Measurements from ENCODE around the gene RCN1. TPM values are rescaled to one million over a fixed set of nuclear protein-coding genes. Genes with fewer than 3 reads are reported as not detected.

RCN1 gene
- total RNA-seq, 4 donors from 2014 or later = 14.7 to 27.0 (median 18.1) TPM

DNA sequence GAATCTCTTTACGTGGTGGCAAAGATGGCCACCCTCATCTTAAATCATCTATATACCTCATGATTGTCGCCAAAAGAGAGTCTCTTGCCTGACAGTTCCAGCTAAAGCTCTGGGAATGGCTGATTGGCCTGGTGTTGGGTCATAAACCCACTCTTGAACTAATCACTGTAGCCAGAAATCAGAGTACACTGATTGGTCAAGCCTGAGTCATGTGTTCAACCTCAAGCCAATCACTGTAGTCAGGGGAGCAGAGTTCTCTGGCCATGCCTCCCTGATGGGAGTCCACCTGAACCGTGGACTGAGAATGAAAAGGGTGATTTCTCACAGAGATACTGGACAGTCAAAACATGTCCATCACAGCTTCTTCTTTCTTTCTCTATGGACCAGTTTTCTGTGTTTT, 45.8 kb downstream of the RCN1 start:
- Histone ChIP-seq H3K4me1 (no peaks in the 10 kb centered on the region), H3K4me3 (no peak overlapping the region), H3K27ac (no peak overlapping the region), H3K27me3 (no peaks in the 10 kb centered on the region), H3K9me3 (no peaks in the 10 kb centered on the region), H3K36me3 (no peaks in the 10 kb centered on the region)
- ATAC-seq = no peak
- DNase-seq = no peak
- in situ Hi-C loops (cut with MboI; ENCODE audit: low sequenced_read_pairs in 4 of 4) (no loop called here), intact Hi-C loops (cut with DNase I; ENCODE audit: low total_unique reads) (no loop called here)
- TF ChIP-seq, protein P1, sequence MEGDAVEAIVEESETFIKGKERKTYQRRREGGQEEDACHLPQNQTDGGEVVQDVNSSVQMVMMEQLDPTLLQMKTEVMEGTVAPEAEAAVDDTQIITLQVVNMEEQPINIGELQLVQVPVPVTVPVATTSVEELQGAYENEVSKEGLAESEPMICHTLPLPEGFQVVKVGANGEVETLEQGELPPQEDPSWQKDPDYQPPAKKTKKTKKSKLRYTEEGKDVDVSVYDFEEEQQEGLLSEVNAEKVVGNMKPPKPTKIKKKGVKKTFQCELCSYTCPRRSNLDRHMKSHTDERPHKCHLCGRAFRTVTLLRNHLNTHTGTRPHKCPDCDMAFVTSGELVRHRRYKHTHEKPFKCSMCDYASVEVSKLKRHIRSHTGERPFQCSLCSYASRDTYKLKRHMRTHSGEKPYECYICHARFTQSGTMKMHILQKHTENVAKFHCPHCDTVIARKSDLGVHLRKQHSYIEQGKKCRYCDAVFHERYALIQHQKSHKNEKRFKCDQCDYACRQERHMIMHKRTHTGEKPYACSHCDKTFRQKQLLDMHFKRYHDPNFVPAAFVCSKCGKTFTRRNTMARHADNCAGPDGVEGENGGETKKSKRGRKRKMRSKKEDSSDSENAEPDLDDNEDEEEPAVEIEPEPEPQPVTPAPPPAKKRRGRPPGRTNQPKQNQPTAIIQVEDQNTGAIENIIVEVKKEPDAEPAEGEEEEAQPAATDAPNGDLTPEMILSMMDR (IDR thresholded peaks at IDR 0.05 in 4 of 5, conservative IDR thresholded peaks at IDR 0.05 in 1 of 5) = no peak
- TF ChIP-seq POLR2A (IDR thresholded peaks at IDR 0.05) = no peak

DNA sequence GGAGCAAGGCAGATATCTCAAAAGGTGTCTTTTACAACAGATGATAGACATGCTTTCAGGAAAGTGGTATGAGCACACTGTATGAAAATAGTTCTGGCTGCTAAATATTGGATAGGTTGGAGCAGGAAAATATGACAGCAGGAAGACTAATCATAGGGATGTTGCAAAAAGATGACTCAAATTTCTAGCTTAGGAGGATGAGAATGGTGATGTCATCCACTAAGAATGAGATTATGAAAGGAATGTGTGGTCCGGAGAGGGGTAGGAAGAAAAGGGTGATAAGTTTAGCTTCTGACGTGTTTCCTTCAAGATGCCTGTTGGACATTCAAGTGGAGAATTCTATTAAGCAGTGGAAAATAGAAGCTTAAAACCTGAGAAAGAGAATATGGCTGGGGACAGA, 46.4 kb downstream of the RCN1 start:
- no peaks in the 10 kb centered on the region for H3K27me3 ChIP-seq
- no peak overlapping the region for H3K27ac ChIP-seq
- H3K4me3 ChIP-seq = no peak overlapping the region
- TF ChIP-seq, protein P1 (IDR thresholded peaks at IDR 0.05 in 4 of 5, conservative IDR thresholded peaks at IDR 0.05 in 1 of 5) = no peak
- TF ChIP-seq POLR2A (IDR thresholded peaks at IDR 0.05) = no peak
- no peaks in the 10 kb centered on the region for H3K4me1 ChIP-seq
- DNase-seq (no peak), ATAC-seq (no peak)
- intact Hi-C loops (cut with DNase I; ENCODE audit: low total_unique reads) = no loop called here
- in situ Hi-C loops (cut with MboI; ENCODE audit: low sequenced_read_pairs in 4 of 4) = no loop called here
- no peaks in the 10 kb centered on the region for H3K36me3 ChIP-seq
- H3K9me3 ChIP-seq = no peaks in the 10 kb centered on the region

DNA sequence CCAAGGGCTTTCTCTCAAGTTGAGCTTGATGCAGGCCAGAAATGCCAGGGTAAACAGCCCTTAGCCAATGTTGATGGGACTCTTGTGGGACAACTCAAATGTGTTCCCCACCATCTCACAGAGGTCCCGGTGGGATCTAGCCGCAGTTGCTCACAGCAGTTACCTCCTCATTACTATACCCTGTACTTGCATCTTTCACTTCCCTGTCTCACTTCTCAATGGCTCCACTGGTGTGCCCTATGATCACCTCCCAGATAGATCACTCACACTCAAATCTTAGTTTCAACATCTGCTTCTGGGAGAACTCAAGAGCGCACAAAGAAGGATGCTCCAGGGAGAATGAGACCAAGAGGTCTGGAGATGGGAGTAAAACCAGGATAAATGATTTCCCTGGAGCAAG, 47.0 kb downstream of the RCN1 start:
- intact Hi-C loops (cut with DNase I; ENCODE audit: low total_unique reads) = no loop called here
- Histone ChIP-seq H3K27ac (no peak overlapping the region), H3K27me3 (no peaks in the 10 kb centered on the region), H3K4me1 (no peaks in the 10 kb centered on the region), H3K36me3 (no peaks in the 10 kb centered on the region), H3K9me3 (no peaks in the 10 kb centered on the region), H3K4me3 (no peak overlapping the region)
- in situ Hi-C loops (cut with MboI; ENCODE audit: low sequenced_read_pairs in 4 of 4) = no loop called here
- no peak for TF ChIP-seq POLR2A (IDR thresholded peaks at IDR 0.05)
- TF ChIP-seq, protein P1 (IDR thresholded peaks at IDR 0.05 in 4 of 5, conservative IDR thresholded peaks at IDR 0.05 in 1 of 5) = no peak
- DNase-seq (no peak), ATAC-seq (no peak)

DNA sequence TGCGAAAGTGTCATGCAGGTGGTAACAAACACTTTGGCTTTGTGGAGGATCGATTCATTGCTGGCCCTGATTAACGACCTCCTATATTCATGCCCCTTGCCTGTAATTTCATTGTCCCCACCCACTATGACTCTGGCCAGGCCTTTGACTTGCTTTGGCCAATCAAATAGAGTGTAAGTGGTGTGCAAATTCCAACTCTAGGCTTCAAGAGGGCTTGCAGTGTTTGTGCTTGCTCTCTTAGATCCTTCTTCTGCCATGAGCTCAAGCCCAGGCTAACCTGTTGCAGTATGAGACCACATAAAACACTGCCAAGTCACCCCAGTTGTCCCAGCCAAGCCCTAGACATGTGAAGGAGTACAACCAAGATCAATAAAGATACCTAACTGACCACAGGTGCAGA, 48.0 kb downstream of the RCN1 start:
- Histone ChIP-seq H3K36me3 (no peaks in the 10 kb centered on the region), H3K27me3 (no peaks in the 10 kb centered on the region), H3K9me3 (no peaks in the 10 kb centered on the region), H3K4me3 (no peak overlapping the region), H3K4me1 (no peaks in the 10 kb centered on the region), H3K27ac (no peak overlapping the region)
- ATAC-seq = no peak
- intact Hi-C loops (cut with DNase I; ENCODE audit: low total_unique reads) (no loop called here), in situ Hi-C loops (cut with MboI; ENCODE audit: low sequenced_read_pairs in 4 of 4) (no loop called here)
- no peak for TF ChIP-seq POLR2A (IDR thresholded peaks at IDR 0.05)
- TF ChIP-seq, protein P1 (IDR thresholded peaks at IDR 0.05 in 4 of 5, conservative IDR thresholded peaks at IDR 0.05 in 1 of 5) = no peak
- no peak for DNase-seq

DNA sequence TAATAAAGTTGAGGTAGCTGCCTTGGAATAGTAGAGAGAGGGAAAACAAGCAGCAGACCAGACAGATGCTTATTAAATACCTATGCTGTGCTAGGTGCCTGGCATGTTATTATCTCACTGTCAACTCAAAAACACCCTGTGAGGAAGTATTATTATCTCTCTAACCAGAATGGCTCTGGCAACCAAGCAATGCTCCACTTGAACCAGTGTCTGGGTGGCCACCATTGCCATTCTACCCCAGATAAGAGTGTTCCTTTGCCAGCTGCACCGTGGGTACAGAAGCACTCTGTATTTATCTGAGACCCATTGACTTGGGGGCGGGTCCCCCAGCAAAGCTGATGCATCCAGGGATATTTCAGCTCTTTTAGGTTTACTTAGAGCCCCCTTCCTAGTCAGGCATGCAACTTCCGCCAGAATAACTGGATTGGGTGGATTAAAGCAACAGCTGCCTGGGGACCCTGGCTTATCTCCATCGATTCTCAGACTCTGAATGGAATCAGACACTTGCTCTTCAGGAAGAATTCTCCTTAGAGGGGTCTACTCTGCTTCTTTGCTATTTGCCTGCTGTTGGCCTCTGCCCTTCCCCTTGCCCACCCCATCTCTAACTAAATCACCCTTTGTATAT, 49.1 kb downstream of the RCN1 start:
- H3K4me1 ChIP-seq = no peaks in the 10 kb centered on the region
- no peak for DNase-seq
- intact Hi-C loops (cut with DNase I; ENCODE audit: low total_unique reads) (no loop called here), in situ Hi-C loops (cut with MboI; ENCODE audit: low sequenced_read_pairs in 4 of 4) (no loop called here)
- no peak overlapping the region for H3K27ac ChIP-seq
- no peaks in the 10 kb centered on the region for H3K27me3 ChIP-seq
- TF ChIP-seq, protein P1 (IDR thresholded peaks at IDR 0.05 in 4 of 5, conservative IDR thresholded peaks at IDR 0.05 in 1 of 5) = no peak
- TF ChIP-seq POLR2A (IDR thresholded peaks at IDR 0.05) = no peak
- H3K4me3 ChIP-seq = no peak overlapping the region
- H3K36me3 ChIP-seq = no peaks in the 10 kb centered on the region
- no peak for ATAC-seq
- H3K9me3 ChIP-seq = no peaks in the 10 kb centered on the region
